ENCODE results near the gene LACTBL1. TPM values are rescaled to one million over a fixed set of nuclear protein-coding genes. Genes with fewer than 3 reads are reported as not detected.
"Not testable (repeated sequence)": the region's sequence is repeated elsewhere in the genome, so short reads cannot be mapped to it uniquely, and the experiment has no call there.

LACTBL1 gene
- total RNA-seq, 4 donors from 2014 or later, result not detected

DNA sequence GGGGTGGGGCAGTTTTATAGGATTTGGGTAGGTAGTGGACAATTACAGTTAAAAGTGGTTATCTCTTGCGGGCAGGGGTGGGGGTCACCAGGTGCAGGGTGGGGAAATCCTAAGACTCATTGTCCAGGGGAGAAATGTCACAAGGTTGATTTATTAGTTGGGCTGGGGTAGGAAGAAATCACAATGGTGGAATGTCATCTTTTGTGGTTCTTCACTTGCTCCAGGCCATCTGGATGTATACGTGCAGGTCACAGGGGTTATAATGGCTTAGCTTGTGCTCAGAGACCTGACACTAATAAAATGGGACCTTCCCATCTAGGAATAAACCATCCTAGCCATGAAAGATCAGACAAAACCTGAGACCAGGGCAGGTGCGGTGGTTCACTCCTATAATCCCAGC lies 31.4 kb upstream of the LACTBL1 start:
- no peak for TF ChIP-seq POLR2A (IDR thresholded peaks at IDR 0.05)
- TF ChIP-seq, protein P1, sequence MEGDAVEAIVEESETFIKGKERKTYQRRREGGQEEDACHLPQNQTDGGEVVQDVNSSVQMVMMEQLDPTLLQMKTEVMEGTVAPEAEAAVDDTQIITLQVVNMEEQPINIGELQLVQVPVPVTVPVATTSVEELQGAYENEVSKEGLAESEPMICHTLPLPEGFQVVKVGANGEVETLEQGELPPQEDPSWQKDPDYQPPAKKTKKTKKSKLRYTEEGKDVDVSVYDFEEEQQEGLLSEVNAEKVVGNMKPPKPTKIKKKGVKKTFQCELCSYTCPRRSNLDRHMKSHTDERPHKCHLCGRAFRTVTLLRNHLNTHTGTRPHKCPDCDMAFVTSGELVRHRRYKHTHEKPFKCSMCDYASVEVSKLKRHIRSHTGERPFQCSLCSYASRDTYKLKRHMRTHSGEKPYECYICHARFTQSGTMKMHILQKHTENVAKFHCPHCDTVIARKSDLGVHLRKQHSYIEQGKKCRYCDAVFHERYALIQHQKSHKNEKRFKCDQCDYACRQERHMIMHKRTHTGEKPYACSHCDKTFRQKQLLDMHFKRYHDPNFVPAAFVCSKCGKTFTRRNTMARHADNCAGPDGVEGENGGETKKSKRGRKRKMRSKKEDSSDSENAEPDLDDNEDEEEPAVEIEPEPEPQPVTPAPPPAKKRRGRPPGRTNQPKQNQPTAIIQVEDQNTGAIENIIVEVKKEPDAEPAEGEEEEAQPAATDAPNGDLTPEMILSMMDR (IDR thresholded peaks at IDR 0.05), result no peak
- Histone ChIP-seq H3K4me3 (no peak overlapping the region), H3K27me3 (no peaks in the 10 kb centered on the region), H3K9me3 (peaks cover 0 to 3% (median 0%) of the 10 kb centered on the region in 4 donors), H3K36me3 (no peaks in the 10 kb centered on the region), H3K27ac (no peak overlapping the region), H3K4me1 (no peaks in the 10 kb centered on the region)
- DNase-seq, result no peak

DNA sequence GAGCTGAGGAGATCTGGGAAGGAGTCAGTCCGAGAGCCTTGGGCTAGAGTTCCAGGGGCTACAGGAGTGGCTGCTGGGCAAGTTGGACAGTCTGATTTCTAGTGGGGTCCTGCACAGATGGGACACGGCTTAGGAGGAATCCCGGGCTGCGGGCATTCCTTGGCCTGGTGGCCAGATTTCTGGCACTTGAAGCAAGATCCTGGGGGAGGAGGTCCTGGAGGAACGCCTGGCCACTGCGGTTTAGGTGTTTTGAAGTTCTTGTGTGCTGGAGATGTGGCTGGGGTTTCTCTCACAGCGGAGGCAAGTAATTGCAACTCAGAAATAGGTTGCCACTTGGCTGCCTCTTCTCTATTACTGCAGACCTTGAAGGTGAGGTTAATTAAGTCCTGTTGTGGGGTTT lies 29.6 kb upstream of the LACTBL1 start:
- H3K9me3 ChIP-seq, H3K27ac ChIP-seq, H3K36me3 ChIP-seq, H3K4me1 ChIP-seq, H3K27me3 ChIP-seq, DNase-seq, H3K4me3 ChIP-seq: not testable (repeated sequence)

DNA sequence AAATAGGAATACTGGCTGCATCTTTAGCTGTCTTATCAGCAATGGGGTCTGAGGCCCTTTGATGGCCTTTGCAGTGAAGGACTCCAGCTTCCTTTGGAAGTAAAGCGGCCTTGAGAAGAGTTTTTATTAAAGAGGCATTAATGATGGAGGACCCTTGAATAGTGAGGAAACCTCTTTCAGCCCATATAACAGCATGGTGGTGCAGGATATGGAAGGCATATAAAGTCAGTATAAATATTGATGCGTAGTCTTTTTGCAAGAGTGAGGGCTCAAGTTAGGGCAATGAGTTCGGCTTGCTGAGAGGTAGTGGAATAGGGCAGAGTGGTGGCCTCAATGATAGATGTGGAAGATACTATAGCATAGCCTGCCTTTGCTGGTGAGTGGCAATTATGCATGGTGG lies 27.5 kb upstream of the LACTBL1 start:
- H3K27me3 ChIP-seq, H3K27ac ChIP-seq, H3K36me3 ChIP-seq, H3K4me3 ChIP-seq, H3K9me3 ChIP-seq, DNase-seq, H3K4me1 ChIP-seq: not testable (repeated sequence)

DNA sequence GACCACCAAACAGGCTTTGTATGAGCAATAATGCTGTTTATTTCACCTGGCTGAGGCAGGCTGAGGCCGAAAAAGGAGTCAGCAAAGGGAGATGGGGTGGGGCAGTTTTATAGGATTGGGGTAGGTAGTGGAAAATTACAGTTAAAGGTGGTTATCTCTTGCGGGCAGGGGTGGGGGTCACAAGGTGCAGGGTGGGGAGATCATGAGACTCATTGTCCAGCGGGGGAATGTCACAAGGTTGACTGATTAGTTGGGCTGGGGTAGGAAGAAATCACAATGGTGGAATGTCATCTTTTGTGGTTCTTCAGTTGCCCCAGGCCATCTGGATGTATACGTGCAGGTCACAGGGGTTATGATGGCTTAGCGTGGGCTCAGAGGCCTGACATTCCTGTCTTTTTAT lies 24.9 kb upstream of the LACTBL1 start:
- H3K4me3 ChIP-seq, H3K27ac ChIP-seq, H3K4me1 ChIP-seq, H3K36me3 ChIP-seq, DNase-seq, H3K9me3 ChIP-seq, H3K27me3 ChIP-seq: not testable (repeated sequence)

DNA sequence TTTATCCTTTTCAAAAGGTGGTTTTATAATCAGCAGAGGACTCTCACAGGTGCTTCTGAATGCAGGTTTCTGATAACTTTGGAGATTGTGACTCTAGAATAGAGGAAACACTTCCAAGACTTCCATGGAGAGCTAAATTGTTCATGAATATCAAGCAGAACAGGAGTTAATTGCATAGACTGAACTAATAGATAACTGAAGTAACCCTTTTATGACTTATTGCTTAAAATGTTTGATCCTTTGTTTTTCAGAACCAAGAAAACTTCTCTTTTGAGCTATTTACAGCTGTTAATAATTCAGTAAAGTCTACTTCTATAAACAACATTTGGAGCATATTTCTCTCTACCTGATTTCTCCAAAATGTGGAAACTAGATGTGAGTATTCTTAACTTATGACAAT lies 23.1 kb upstream of the LACTBL1 start:
- no peak for DNase-seq
- H3K27ac ChIP-seq, result no peak overlapping the region
- H3K36me3 ChIP-seq, result no peaks in the 10 kb centered on the region
- TF ChIP-seq, protein P1 (IDR thresholded peaks at IDR 0.05), result no peak
- TF ChIP-seq POLR2A (IDR thresholded peaks at IDR 0.05), result no peak
- H3K4me1 ChIP-seq, result no peaks in the 10 kb centered on the region
- H3K9me3 ChIP-seq, result peaks cover 0 to 3% (median 1%) of the 10 kb centered on the region in 4 donors
- no peak overlapping the region for H3K4me3 ChIP-seq
- H3K27me3 ChIP-seq, result no peaks in the 10 kb centered on the region

DNA sequence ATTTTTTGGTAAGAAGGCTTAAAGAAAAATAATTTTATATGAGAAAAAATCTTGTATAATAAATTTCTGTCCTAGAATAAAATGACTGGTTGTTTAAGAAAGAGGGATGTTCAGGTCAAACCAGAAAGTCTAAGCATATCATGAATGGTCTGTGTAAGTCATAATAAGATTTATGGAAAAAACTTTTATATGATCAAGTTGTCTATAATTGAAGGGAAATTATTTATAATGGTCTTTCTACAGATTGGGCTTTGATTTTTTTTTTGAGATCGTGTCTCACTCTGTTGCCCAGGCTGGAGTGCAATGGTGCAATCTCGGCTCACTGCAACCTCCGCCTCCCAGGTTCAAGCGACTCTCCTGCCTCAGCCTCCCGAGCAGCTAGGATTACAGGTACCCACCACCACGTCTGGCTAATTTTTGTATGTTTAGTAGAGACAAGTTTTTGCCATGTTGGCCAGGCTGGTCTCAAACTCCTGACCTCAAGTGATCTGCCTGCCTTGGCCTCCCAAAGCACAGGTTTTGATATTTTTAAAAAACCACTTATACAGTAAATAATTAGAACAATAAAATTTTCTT lies 20.6 kb upstream of the LACTBL1 start:
- H3K36me3 ChIP-seq, H3K27me3 ChIP-seq, DNase-seq, H3K4me1 ChIP-seq, H3K27ac ChIP-seq, H3K9me3 ChIP-seq, H3K4me3 ChIP-seq: not testable (repeated sequence)

DNA sequence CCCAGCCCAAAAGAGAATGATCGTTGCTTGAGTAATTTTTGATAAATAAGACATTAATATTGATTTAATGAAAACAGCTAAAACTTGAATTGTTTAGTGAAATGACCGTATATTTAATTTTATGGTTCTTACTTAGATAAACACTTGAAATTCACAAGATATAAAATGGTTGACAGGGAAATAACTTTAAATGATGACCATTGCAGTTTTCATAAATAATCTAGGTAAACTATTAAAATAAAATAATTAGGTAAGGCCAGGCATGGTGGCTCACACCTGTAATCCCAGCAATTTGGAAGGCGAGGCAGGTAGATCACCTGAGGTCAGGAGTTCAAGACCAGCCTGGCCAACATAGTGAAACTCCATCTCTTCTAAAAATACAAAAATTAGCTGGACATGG lies 19.7 kb upstream of the LACTBL1 start:
- not testable (repeated sequence) for DNase-seq, H3K27me3 ChIP-seq

DNA sequence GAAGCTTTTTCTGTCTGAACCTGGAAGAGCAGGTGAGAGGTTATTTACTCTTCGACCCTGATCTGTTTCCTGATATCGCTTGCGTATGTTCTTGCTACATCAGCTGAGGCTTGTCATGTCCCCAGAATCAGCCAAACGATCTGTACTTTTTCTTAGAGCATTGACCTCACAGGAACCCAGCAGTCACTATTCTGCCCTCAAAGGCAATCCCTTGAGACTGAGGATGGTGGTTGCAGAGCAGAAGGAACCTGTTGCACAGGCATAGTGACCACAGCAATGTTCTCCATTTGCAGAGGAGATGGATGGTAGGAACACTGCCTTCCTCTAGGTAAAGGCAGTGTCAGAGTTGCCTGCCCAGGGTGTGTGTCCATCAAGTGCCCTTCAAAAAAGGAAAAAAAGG lies 11.3 kb upstream of the LACTBL1 start:
- no peak overlapping the region for H3K27ac ChIP-seq

More for the DNA sequence above, 19.7 kb upstream of the LACTBL1 start:
- not testable (repeated sequence) for H3K27ac ChIP-seq, H3K4me1 ChIP-seq, H3K36me3 ChIP-seq, H3K9me3 ChIP-seq, H3K4me3 ChIP-seq

DNA sequence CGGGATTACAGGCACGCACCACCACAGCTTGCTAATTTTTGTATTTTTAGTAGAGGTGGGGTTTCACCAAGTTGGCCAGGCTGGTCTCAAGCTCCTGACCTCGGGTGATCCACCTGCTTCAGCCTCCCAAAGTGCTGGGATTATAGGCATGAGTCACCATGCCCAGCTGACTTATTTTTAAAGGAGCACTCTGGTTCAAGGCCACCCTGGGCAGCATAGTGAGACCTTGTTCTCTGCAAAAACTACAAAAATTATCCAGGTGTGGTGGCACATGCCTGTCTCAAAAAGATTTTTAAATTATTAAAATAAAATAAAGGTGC lies 7.8 kb upstream of the LACTBL1 start:
- H3K36me3 ChIP-seq, DNase-seq, H3K4me1 ChIP-seq, H3K27ac ChIP-seq, H3K9me3 ChIP-seq, H3K27me3 ChIP-seq, H3K4me3 ChIP-seq: not testable (repeated sequence)

More for the DNA sequence above, 11.3 kb upstream of the LACTBL1 start:
- no peak for TF ChIP-seq POLR2A (IDR thresholded peaks at IDR 0.05)
- TF ChIP-seq, protein P1 (IDR thresholded peaks at IDR 0.05), result no peak
- H3K36me3 ChIP-seq, result no peaks in the 10 kb centered on the region
- no peaks in the 10 kb centered on the region for H3K27me3 ChIP-seq
- no peaks in the 10 kb centered on the region for H3K9me3 ChIP-seq
- no peak for DNase-seq
- H3K4me3 ChIP-seq, result no peak overlapping the region
- no peaks in the 10 kb centered on the region for H3K4me1 ChIP-seq

Measured in Peyer's patch (tissue), 4 donors.